Measurements from ENCODE around the gene GUK1. TPM values are rescaled to one million over a fixed set of nuclear protein-coding genes. Genes with fewer than 3 reads are reported as not detected.

Gene GUK1
- total and polyA plus RNA-seq, 2 of the 4 experiments (the other 2 are of a cell fraction): 465 to 548 TPM

GRCh38 chr1:228105996-228106799 lies 33.9 kb upstream of the GUK1 start:
- Histone ChIP-seq H3K36me3 (ENCODE audit: control insufficient read depth, insufficient read depth, low read length) (peaks cover 15% of the 10 kb centered on the region), H3K56ac (ENCODE audit: extremely low read depth, insufficient read depth, low read length) (no peak overlapping the region), H4K91ac (ENCODE audit: insufficient read depth, low read depth, low read length) (no peak overlapping the region), H3K9me3 (ENCODE audit: control insufficient read depth, insufficient read depth, low read length) (no peaks in the 10 kb centered on the region), H3K14ac (replicated peaks; ENCODE audit: low read depth, low read length) (no peak overlapping the region), H4K5ac (ENCODE audit: low read depth, low read length) (no peak overlapping the region), H2BK120ac (ENCODE audit: low read depth, low read length) (no peak overlapping the region), H3K4me3 (ENCODE audit: insufficient read depth, low read depth, low read length) (no peak overlapping the region), H3K9me1 (ENCODE audit: insufficient read depth, low read length) (peaks cover 7% of the 10 kb centered on the region), H3K23ac (ENCODE audit: low read depth, low read length) (no peak overlapping the region), H3K27me3 (ENCODE audit: control insufficient read depth, insufficient read depth, low read length) (no peaks in the 10 kb centered on the region), H2AFZ (replicated peaks; ENCODE audit: low read length, poor library complexity) (no peak overlapping the region), H2BK5ac (ENCODE audit: low read depth, low read length, poor library complexity, severe bottlenecking) (no peak overlapping the region), H3K27ac (ENCODE audit: insufficient read depth, low read length) (no peak overlapping the region), H2AK9ac (replicated peaks; ENCODE audit: low read depth, low read length, poor library complexity) (no peak overlapping the region), H3K79me1 (ENCODE audit: low read depth in 1 of 2, low read length in 2 of 2) (peaks cover 17 to 52% of the 10 kb centered on the region in 2 experiments; a peak in 3 of 4 replicates), H3K4me2 (ENCODE audit: low read depth, low read length) (no peak overlapping the region), H3K9ac (ENCODE audit: low read depth, low read length) (no peak overlapping the region), H4K8ac (ENCODE audit: low read depth in 2 of 2, low read length in 2 of 2) (no peak overlapping the region), H3K18ac (ENCODE audit: low read depth, low read length) (no peak overlapping the region), H2BK20ac (ENCODE audit: low read depth, low read length) (no peak overlapping the region), H2BK15ac (ENCODE audit: low read depth, low read length) (no peak overlapping the region), H3K4ac (ENCODE audit: low read depth, low read length) (no peak overlapping the region), H3K4me1 (ENCODE audit: control insufficient read depth, insufficient read depth, low read length) (peaks cover 10% of the 10 kb centered on the region), H4K20me1 (ENCODE audit: insufficient read depth, low read length) (peaks cover 7% of the 10 kb centered on the region), H2AK5ac (ENCODE audit: low read depth, low read length) (no peak overlapping the region)
- WGBS, 2 experiments (ENCODE audit: extremely low coverage in 2 of 2, insufficient read length in 1 of 2): 80% methylated on average over 4 of the region's 8 CpGs; no CpG with 5 or more reads in 1 of the 2 experiments
- intact Hi-C loops (cut with micrococcal nuclease): no loop called here
- POLR2A ChIA-PET (ENCODE audit: unreplicated experiment): no interaction called here
- dilution Hi-C loops (cut with HindIII; ENCODE audit: low sequenced_read_pairs, unreplicated experiment): no loop called here
- no TSS peak for BruUV-seq (replicated peaks)
- ATAC-seq (ENCODE audit: low read depth) (no peak), DNase-seq (no peak)
- no peak for TF ChIP-seq NFE2L2 (IDR thresholded peaks at IDR 0.05; ENCODE audit: low read depth, low read length)
- TF ChIP-seq RFX5 (IDR thresholded peaks at IDR 0.05; ENCODE audit: low read depth, low read length): no peak
- no peak for TF ChIP-seq SMC3 (IDR thresholded peaks at IDR 0.05; ENCODE audit: low read depth, low read length)
- no peak for TF ChIP-seq USF2 (IDR thresholded peaks at IDR 0.05; ENCODE audit: low read depth, low read length)
- TF ChIP-seq CEBPB (IDR thresholded peaks at IDR 0.05; ENCODE audit: low read depth, low read length): no peak
- no peak for TF ChIP-seq MAZ (IDR thresholded peaks at IDR 0.05; ENCODE audit: borderline replicate concordance, low read depth, low read length)
- no peak for TF ChIP-seq FOS (IDR thresholded peaks at IDR 0.05; ENCODE audit: low read depth, low read length)
- TF ChIP-seq RAD21 (IDR thresholded peaks at IDR 0.05; ENCODE audit: low read length): no peak
- TF ChIP-seq CHD1 (IDR thresholded peaks at IDR 0.05; ENCODE audit: low read depth, low read length): no peak
- no peak for TF ChIP-seq BHLHE40 (IDR thresholded peaks at IDR 0.05; ENCODE audit: low read depth, low read length)
- TF ChIP-seq MAFK (IDR thresholded peaks at IDR 0.05; ENCODE audit: low read depth, low read length): no peak
- no peak for TF ChIP-seq POLR2A (IDR thresholded peaks at IDR 0.05; ENCODE audit: low read depth, low read length)
- no peak for TF ChIP-seq ELK1 (IDR thresholded peaks at IDR 0.05; ENCODE audit: borderline replicate concordance, low read depth, low read length)
- TF ChIP-seq RCOR1 (IDR thresholded peaks at IDR 0.05; ENCODE audit: insufficient replicate concordance, low read length): no peak
- CTCF ChIA-PET: no interaction called here
- in situ Hi-C loops (cut with MboI; ENCODE audit: low sequenced_read_pairs): no loop called here
